H1 (cell line): Measurements from ENCODE around the gene TSNAXIP1. TPM values are rescaled to one million over a fixed set of nuclear protein-coding genes. Genes with fewer than 3 reads are reported as not detected.

Experiments
- CTCF ChIA-PET: fragments of 300-600 bp; sonication (Branson Sonifier 250); formaldehyde crosslinking; loops from one replicate; lab custom pipeline; 2021; ENCODE audit not compliant: partially characterized antibody; lab: Charles Lee
- POLR2A ChIA-PET: fragments of 300-600 bp; sonication (Branson Sonifier 250); formaldehyde crosslinking; loops from one replicate; lab custom pipeline; 2021; ENCODE audit warnings: inconsistent platforms; ENCODE audit not compliant: partially characterized antibody; lab: Charles Lee
- DNase-seq, 2 experiments: peaks; one replicate each; pipeline versions ENCODE4 v3.0.0 to v3.0.0-alpha.2; 2010 to 2022; ENCODE audit warnings: low spot score in 2 of 2, low read depth in 1 of 2, mixed read lengths in 1 of 2
- FAIRE-seq: peaks from 2 replicates; lab custom pipeline; 2011; peaks lifted over from hg19 to GRCh38; lab: Jason Lieb, UNC
- H2AFZ ChIP-seq: 2 replicates; pipeline ENCODE4 v1.8.1; 2012; ENCODE audit warnings: low read length, inconsistent platforms
- H2AK5ac ChIP-seq: 2 replicates; pipeline ENCODE4 v1.6.1; 2013; ENCODE audit warnings: low read depth, low read length
- H2BK120ac ChIP-seq: replicated peaks from 2 replicates; pipeline ENCODE3; 2013; ENCODE audit warnings: low read depth, low read length, inconsistent platforms
- H2BK12ac ChIP-seq: 2 replicates; pipeline ENCODE4 v1.6.1; 2013; ENCODE audit warnings: low read depth, low read length
- H2BK15ac ChIP-seq: 2 replicates; pipeline ENCODE4 v1.6.1; 2013; ENCODE audit warnings: low read length
- H2BK20ac ChIP-seq: 2 replicates; pipeline ENCODE4 v1.6.1; 2013; ENCODE audit warnings: low read length
- H2BK5ac ChIP-seq: 2 replicates; pipeline ENCODE4 v1.6.1; 2013; ENCODE audit warnings: low read depth, low read length
- H3K14ac ChIP-seq: 2 replicates; pipeline ENCODE4 v1.6.1; 2013; ENCODE audit warnings: inconsistent platforms; ENCODE audit not compliant: insufficient read length
- H3K18ac ChIP-seq: 2 replicates; pipeline ENCODE4 v1.6.1; 2013; ENCODE audit warnings: low read length; ENCODE audit errors: extremely low read depth
- H3K23ac ChIP-seq: 2 replicates; pipeline ENCODE4 v1.6.1; 2013; ENCODE audit warnings: inconsistent platforms; ENCODE audit not compliant: insufficient read length
- H3K23me2 ChIP-seq: 2 replicates; pipeline ENCODE4 v1.6.1; 2013; ENCODE audit warnings: low read depth, low read length
- H3K27ac ChIP-seq: 2 replicates; pipeline ENCODE4 v1.6.1; 2011; ENCODE audit warnings: low read depth, low read length, inconsistent platforms
- H3K27me3 ChIP-seq, 4 experiments: replicated peaks in 1 of 4; 1 replicate in 1 of 4; 2 replicates in 3 of 4; pipeline versions ENCODE4 v1.6.1 to v1.8.1; 2011 to 2013; ENCODE audit warnings: low read length in 3 of 4, mild to moderate bottlenecking in 3 of 4, inconsistent platforms in 2 of 4, mixed read lengths in 2 of 4, moderate library complexity in 1 of 4; ENCODE audit not compliant: control insufficient read depth in 3 of 4, insufficient read depth in 3 of 4; ENCODE audit errors: extremely low read depth in 1 of 4
- H3K36me3 ChIP-seq, 4 experiments: 2 replicates each; pipeline versions ENCODE4 v1.6.1 to v1.8.1; 2011 to 2013; ENCODE audit warnings: mild to moderate bottlenecking in 4 of 4, low read length in 3 of 4, moderate library complexity in 2 of 4, control low read depth in 1 of 4, inconsistent platforms in 1 of 4; ENCODE audit not compliant: insufficient read depth in 4 of 4, control insufficient read depth in 2 of 4
- H3K4ac ChIP-seq: replicated peaks from 2 replicates; pipeline ENCODE3; 2013; ENCODE audit warnings: low read length, low read depth, mixed read lengths, inconsistent platforms; ENCODE audit not compliant: insufficient read length
- H3K4me1 ChIP-seq, 4 experiments: replicated peaks in 1 of 4; 1 replicate in 1 of 4; 2 replicates in 3 of 4; pipeline versions ENCODE4 v1.6.1 to v1.8.1; 2011 to 2013; ENCODE audit warnings: low read length in 3 of 4, inconsistent platforms in 2 of 4, mixed read lengths in 1 of 4; ENCODE audit not compliant: insufficient read depth in 4 of 4, control insufficient read depth in 3 of 4
- H3K4me2 ChIP-seq, 2 experiments: 2 replicates each; pipeline versions ENCODE4 v1.6.1 to v1.8.1; 2011 to 2013; ENCODE audit warnings: low read depth in 2 of 2, low read length in 2 of 2, control low read depth in 1 of 2, inconsistent platforms in 1 of 2, mild to moderate bottlenecking in 1 of 2; ENCODE audit not compliant: insufficient read depth in 1 of 2
- H3K4me3 ChIP-seq, 4 experiments: fragments of 200-600, 300-600 bp in 1 of 4; sonication (generic), shearing (Covaris generic), sonication (Bioruptor Twin) in 1 of 4; 2 replicates each; pipeline versions ENCODE4 v1.5.1 to v1.8.1; 2011 to 2016; ENCODE audit warnings: low read length in 4 of 4, low read depth in 3 of 4, control low read depth in 2 of 4, inconsistent platforms in 2 of 4, mild to moderate bottlenecking in 2 of 4, mixed read lengths in 1 of 4, moderate library complexity in 1 of 4; ENCODE audit not compliant: insufficient read depth in 2 of 4; ENCODE audit errors: extremely low read depth in 1 of 4
- H3K56ac ChIP-seq: replicated peaks from 2 replicates; pipeline ENCODE3; 2013; ENCODE audit warnings: low read depth, mild to moderate bottlenecking, mixed read lengths, low read length, inconsistent platforms; ENCODE audit not compliant: insufficient read length
- H3K79me1 ChIP-seq: 2 replicates; pipeline ENCODE4 v1.6.1; 2013; ENCODE audit warnings: low read depth, low read length, control low read depth
- H3K79me2 ChIP-seq, 2 experiments: 2 replicates each; pipeline versions ENCODE4 v1.6.1 to v1.8.1; 2012 to 2013; ENCODE audit warnings: low read length in 2 of 2, mild to moderate bottlenecking in 2 of 2, inconsistent platforms in 1 of 2; ENCODE audit not compliant: insufficient read depth in 2 of 2, control insufficient read depth in 1 of 2
- H3K9ac ChIP-seq, 4 experiments: replicated peaks in 1 of 4; 1 replicate in 1 of 4; 2 replicates in 3 of 4; pipeline versions ENCODE4 v1.6.1 to v1.8.1; 2011 to 2013; ENCODE audit warnings: low read depth in 3 of 4, low read length in 3 of 4, control low read depth in 2 of 4, mild to moderate bottlenecking in 2 of 4, moderate library complexity in 2 of 4, inconsistent platforms in 1 of 4; ENCODE audit errors: extremely low read depth in 1 of 4
- H3K9me3 ChIP-seq, 2 experiments: 2 replicates each; pipeline versions ENCODE4 v1.6.1 to v1.8.1; 2012 to 2013; ENCODE audit warnings: mild to moderate bottlenecking in 2 of 2, moderate library complexity in 2 of 2, control low read depth in 1 of 2, inconsistent platforms in 1 of 2, low read depth in 1 of 2, low read length in 1 of 2, mixed read lengths in 1 of 2; ENCODE audit not compliant: insufficient read depth in 2 of 2
- H4K20me1 ChIP-seq, 2 experiments: replicated peaks in 1 of 2; 2 replicates each; pipeline versions ENCODE3 to v1.8.1; 2011 to 2013; ENCODE audit warnings: inconsistent platforms in 2 of 2, low read length in 2 of 2, mild to moderate bottlenecking in 1 of 2; ENCODE audit not compliant: insufficient read depth in 2 of 2, control insufficient read depth in 1 of 2
- H4K5ac ChIP-seq: 2 replicates; pipeline ENCODE4 v1.6.1; 2013; ENCODE audit warnings: low read length, low read depth, mixed read lengths, inconsistent platforms; ENCODE audit not compliant: insufficient read length
- H4K8ac ChIP-seq: 2 replicates; pipeline ENCODE4 v1.8.0; 2013; ENCODE audit warnings: mild to moderate bottlenecking, moderate library complexity, low read length, inconsistent platforms; ENCODE audit not compliant: insufficient read depth; ENCODE audit errors: extremely low read depth
- H4K91ac ChIP-seq: replicated peaks from 2 replicates; pipeline ENCODE3; 2013; ENCODE audit warnings: low read length, mixed read lengths, inconsistent platforms; ENCODE audit not compliant: insufficient read length
- BCL11A ChIP-seq, 2 experiments: IDR thresholded peaks; one replicate each; pipeline ENCODE4 v1.6.1; 2011; ENCODE audit warnings: low read depth in 2 of 2, low read length in 2 of 2, mild to moderate bottlenecking in 2 of 2
- CTBP2 ChIP-seq: IDR thresholded peaks from 2 replicates; pipeline ENCODE4 v1.7.0; 2011; ENCODE audit warnings: borderline replicate concordance, mild to moderate bottlenecking, moderate library complexity, mixed read lengths, low read length; ENCODE audit not compliant: insufficient read depth, insufficient read length
- HDAC6 ChIP-seq: IDR thresholded peaks from one replicate; pipeline ENCODE4 v1.7.1; 2012; ENCODE audit warnings: low read depth, mild to moderate bottlenecking, inconsistent platforms, low read length, moderate library complexity
- JUN ChIP-seq: IDR thresholded peaks from 2 replicates; pipeline ENCODE4 v1.6.1; 2011; ENCODE audit warnings: low read depth, mild to moderate bottlenecking, improper control_type of control experiment, low read length
- NRF1 ChIP-seq: IDR thresholded peaks from 2 replicates; pipeline ENCODE4 v1.6.1; 2011; ENCODE audit warnings: mild to moderate bottlenecking, low read depth, low read length, improper control_type of control experiment
- SP2 ChIP-seq: IDR thresholded peaks from 2 replicates; pipeline ENCODE4 v1.6.1; 2012; ENCODE audit warnings: mild to moderate bottlenecking, low read length, inconsistent platforms
- SP4 ChIP-seq: IDR thresholded peaks from 2 replicates; pipeline ENCODE4 v1.6.1; 2012; ENCODE audit warnings: low read length, inconsistent platforms
- TCF12 ChIP-seq: IDR thresholded peaks from 2 replicates; pipeline ENCODE4 v1.6.1; 2011; ENCODE audit warnings: low read depth, mild to moderate bottlenecking, low read length
- TEAD4 ChIP-seq: IDR thresholded peaks from 2 replicates; pipeline ENCODE4 v1.6.1; 2012; ENCODE audit warnings: low read depth, low read length, inconsistent platforms, mixed read lengths
- WGBS, 2 experiments: shearing (Covaris generic) in 1 of 2; methylation state at CpG; one replicate each; pipeline versions ENCODE4 v1.1.6 to v1.1.7; 2013 to 2015; ENCODE audit warnings: low lambda C conversion rate in 2 of 2, mixed read lengths in 2 of 2, inconsistent platforms in 1 of 2, low coverage in 1 of 2, missing lambda C conversion rate in 1 of 2; ENCODE audit not compliant: insufficient replicate concordance in 2 of 2, insufficient coverage in 1 of 2, insufficient read length in 1 of 2; ENCODE audit errors: extremely low coverage in 1 of 2, missing lambda C conversion rate in 1 of 2; 5-methylcytosine and 5-hydroxymethylcytosine counted together
- polyA plus RNA-seq, 7 experiments: library from polyadenylated mRNA; depleted of rRNA in 3 of 7; stranded (reverse) in 5 of 7; unstranded in 2 of 7; fragments of >200 nt in 5 of 7; fragments of 200-250 nt in 2 of 7; gene quantifications; 1 replicate in 5 of 7; 2 replicates in 1 of 7; 4 replicates in 1 of 7; pipeline versions ENCODE4 v1.2.1 to v1.2.3, GENCODE V29; 2011 to 2013; ENCODE audit warnings: missing spikeins in 2 of 7, mixed read lengths in 2 of 7
- total RNA-seq: library from RNA; stranded (reverse); fragmentation: NEBNext Ultra II Directional; extraction: Animal tissue kit (Norgen Biotek cat#: 25700); gene quantifications from 2 replicates; pipeline ENCODE4 v1.2.1, GENCODE V29; 2021

TSNAXIP1 gene
- total and polyA plus RNA-seq, 2 of the 8 experiments (the other 6 are each of a cell fraction or from before 2014, with no cell fraction given) = 0.37 to 0.94 TPM

DNA sequence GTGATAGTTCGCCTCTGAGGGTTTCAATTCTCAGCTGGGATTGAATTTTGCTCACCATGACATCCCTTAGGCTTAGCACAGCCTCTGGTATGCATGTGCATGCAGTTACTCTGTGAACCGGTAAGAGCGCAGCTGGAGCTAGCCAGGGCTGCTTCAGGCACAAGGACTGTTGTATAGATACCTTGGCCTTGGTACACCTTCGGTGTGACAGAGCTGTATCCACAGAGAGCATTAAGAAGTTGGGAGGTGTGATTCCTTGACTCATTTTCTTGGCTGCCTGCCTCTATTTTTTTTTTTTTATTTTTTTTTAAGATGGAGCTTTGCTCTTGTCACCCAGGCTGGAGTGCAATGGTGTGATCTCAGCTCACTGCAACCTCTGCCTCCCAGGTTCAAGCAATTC lies 37.8 kb downstream of the TSNAXIP1 start:
- Histone ChIP-seq H3K27ac (no peak overlapping the region), H3K14ac (no peak overlapping the region), H2AFZ (no peak overlapping the region), H4K20me1 (peaks cover 16 to 22% of the 10 kb centered on the region in 2 experiments), H3K4me3 (peak overlapping the region in 2 of 4 experiments; percentile 14 to 96; a peak in 4 of 8 replicates), H3K18ac (no peak overlapping the region), H4K8ac (no peak overlapping the region; the same call in 1 of the 2 replicates), H4K5ac (no peak overlapping the region), H3K79me1 (peaks cover 12% of the 10 kb centered on the region), H3K4me2 (peak overlapping the region; percentile 30 to 94; a peak in 1 of 4 replicates), H2BK120ac (no peak overlapping the region), H2BK12ac (no peak overlapping the region), H4K91ac (no peak overlapping the region), H3K27me3 (no peaks in the 10 kb centered on the region), H3K79me2 (peaks cover 16 to 51% of the 10 kb centered on the region in 2 experiments), H3K23me2 (peaks cover 22% of the 10 kb centered on the region), H3K4ac (no peak overlapping the region), H2BK15ac (no peak overlapping the region), H3K56ac (no peak overlapping the region), H2BK5ac (no peak overlapping the region), H3K36me3 (peaks cover 0 to 4% (median 0%) of the 10 kb centered on the region in 4 experiments; a peak in 2 of 8 replicates), H2BK20ac (no peak overlapping the region), H3K4me1 (peaks cover 8 to 32% (median 17%) of the 10 kb centered on the region in 4 experiments), H3K23ac (no peak overlapping the region), H3K9me3 (no peaks in the 10 kb centered on the region), H2AK5ac (no peak overlapping the region), H3K9ac (no peak overlapping the region; a peak in 2 of 7 replicates)
- DNase-seq (no peak), FAIRE-seq (no peak)
- ChIA-PET POLR2A (interaction anchor here (0.6 to 11.7 kb wide), 11 partner anchors 9 to 1982 kb away, joined by 3 to 100 read pairs (median 3); partner anchors contain the start of gene EDC4), CTCF (interaction anchor here (0.6 to 10.2 kb wide), 18 partner anchors 8 to 506 kb away, joined by 3 to 123 read pairs (median 4); partner anchors contain the start of gene EDC4)
- 86% methylated on average over 4 of the region's 4 CpGs; no CpG with 5 or more reads in 1 of the 2 experiments for WGBS, 2 experiments
- TF ChIP-seq HDAC6 = no peak
- TF ChIP-seq SP4 = no peak
- no peak for TF ChIP-seq BCL11A (IDR thresholded peaks at IDR 0.05; ENCODE audit: low read depth in 2 of 2, low read length in 2 of 2)
- no peak for TF ChIP-seq SP2
- TF ChIP-seq CTBP2 = no peak
- no peak for TF ChIP-seq TCF12
- no peak for TF ChIP-seq JUN
- no peak for TF ChIP-seq NRF1
- no peak for TF ChIP-seq TEAD4
